GM12878 (cell line): ENCODE results near the gene GSTP1. TPM values are rescaled to one million over a fixed set of nuclear protein-coding genes. Genes with fewer than 3 reads are reported as not detected.

Experiments
- ATAC-seq: fragments of 200-7000 bp; cut with Tn5 transposase; 3 replicates; pipeline ENCODE4 v1.9.1; 2020; ENCODE audit warnings: mild to moderate bottlenecking, moderate library complexity
- BruUV-seq: library from RNA; stranded (reverse); fragments of 400-500 nt; replicated peaks from 2 replicates; lab custom pipeline; 2021; lab: Mats Ljungman, UMichigan
- CTCF ChIA-PET: fragments of 300-600 bp; sonication (Branson Sonifier 250); formaldehyde crosslinking; extraction: SDS; loops from one replicate; lab custom pipeline; 2021; ENCODE audit warnings: inconsistent platforms; lab: Yijun Ruan, JAX
- POLR2A ChIA-PET: fragments of 350-600 bp; formaldehyde crosslinking; extraction: SDS; loops from one replicate; lab custom pipeline; 2021; ENCODE audit warnings: inconsistent platforms; lab: Charles Lee
- RAD21 ChIA-PET: fragments of 300-600 bp; sonication (Branson Sonifier 250); formaldehyde crosslinking; loops from one replicate; lab custom pipeline; 2023; ENCODE audit warnings: antibody characterized with exemption; ENCODE audit not compliant: unreplicated experiment; lab: Charles Lee
- SMC1A ChIA-PET: fragments of 300-600 bp; sonication (Branson Sonifier 250); formaldehyde crosslinking; loops from one replicate; lab custom pipeline; 2023; ENCODE audit not compliant: unreplicated experiment, uncharacterized antibody; lab: Charles Lee
- DNase-seq: peaks from one replicate; pipeline ENCODE4 v3.0.0-alpha.2; 2011; ENCODE audit warnings: low read depth, low spot score
- FAIRE-seq: peaks from 3 replicates; lab custom pipeline; 2011; peaks lifted over from hg19 to GRCh38; lab: Jason Lieb, UNC
- H2AFZ ChIP-seq: 2 replicates; pipeline ENCODE4 v1.6.0; 2011; ENCODE audit warnings: low read depth, low read length, control low read depth; ENCODE audit not compliant: control insufficient read depth
- H3K27ac ChIP-seq: 2 replicates; pipeline ENCODE4 v1.5.1; 2011; ENCODE audit warnings: control low read depth; ENCODE audit not compliant: control insufficient read depth, insufficient read depth
- H3K27me3 ChIP-seq, 2 experiments: replicated peaks in 1 of 2; 2 replicates each; pipeline versions ENCODE4 v1.6.0 to v1.6.1; 2011; ENCODE audit warnings: low read length in 1 of 2; ENCODE audit not compliant: control insufficient read depth in 2 of 2, insufficient read depth in 2 of 2
- H3K36me3 ChIP-seq, 2 experiments: 2 replicates each; pipeline ENCODE4 v1.5.1; 2011; ENCODE audit warnings: low read length in 1 of 2; ENCODE audit not compliant: control insufficient read depth in 2 of 2, insufficient read depth in 2 of 2
- H3K4me1 ChIP-seq: 2 replicates; pipeline ENCODE4 v1.6.1; 2011; ENCODE audit warnings: mild to moderate bottlenecking, low read length, moderate library complexity, mixed read lengths; ENCODE audit not compliant: control insufficient read depth, insufficient read depth
- H3K4me2 ChIP-seq: 2 replicates; pipeline ENCODE4 v1.6.0; 2011; ENCODE audit warnings: control low read depth; ENCODE audit not compliant: control insufficient read depth, insufficient read depth
- H3K4me3 ChIP-seq: fragments of 200-600 bp; sonication (generic); 2 replicates; pipeline ENCODE4 v1.5.1; 2016
- H3K79me2 ChIP-seq: 2 replicates; pipeline ENCODE4 v1.6.0; 2011; ENCODE audit warnings: low read length; ENCODE audit not compliant: control insufficient read depth, insufficient read depth
- H3K9ac ChIP-seq: 2 replicates; pipeline ENCODE4 v1.8.0; 2011; ENCODE audit warnings: low read length, control low read depth, mixed read lengths; ENCODE audit not compliant: control insufficient read depth, insufficient read depth
- H3K9me3 ChIP-seq: replicated peaks from 3 replicates; pipeline ENCODE4 v1.5.1; 2011; ENCODE audit warnings: mild to moderate bottlenecking, low read length; ENCODE audit not compliant: control insufficient read depth, insufficient read depth
- H4K20me1 ChIP-seq: 2 replicates; pipeline ENCODE4 v1.6.0; 2011; ENCODE audit not compliant: control insufficient read depth, insufficient read depth
- CREM ChIP-seq: IDR thresholded peaks from 2 replicates; pipeline ENCODE4 v1.6.1; 2014; ENCODE audit warnings: antibody characterized with exemption, low read depth
- EZH2 ChIP-seq: IDR thresholded peaks from 2 replicates; pipeline ENCODE4 v1.6.1; 2012; ENCODE audit warnings: low read depth, mild to moderate bottlenecking, control low read depth, inconsistent platforms, low read length, borderline replicate concordance; ENCODE audit not compliant: control insufficient read depth
- HDGF ChIP-seq: fragments of 450-650 bp; IDR thresholded peaks from 2 replicates; pipeline ENCODE4 v1.6.1; 2016; ENCODE audit warnings: antibody characterized with exemption
- JUNB ChIP-seq: IDR thresholded peaks from 2 replicates; pipeline ENCODE4 v1.6.1; 2016; ENCODE audit warnings: antibody characterized with exemption, mild to moderate bottlenecking
- NBN ChIP-seq: fragments of 450-650 bp; IDR thresholded peaks from 2 replicates; pipeline ENCODE4 v1.6.1; 2016
- NFXL1 ChIP-seq: fragments of 450-650 bp; IDR thresholded peaks from 2 replicates; pipeline ENCODE4 v1.6.1; 2017; ENCODE audit warnings: antibody characterized with exemption, mild to moderate bottlenecking, borderline replicate concordance
- POLR2A ChIP-seq: IDR thresholded peaks from 2 replicates; pipeline ENCODE4 v1.6.1; 2011; ENCODE audit warnings: low read depth, mild to moderate bottlenecking, low read length
- RBBP5 ChIP-seq: fragments of 200-600 bp; sonication (generic); conservative IDR thresholded peaks from 2 replicates; pipeline ENCODE4 v1.6.1; 2016
- WGBS: methylation state at CpG from one replicate; pipeline ENCODE4 v1.1.6; 2016; ENCODE audit warnings: low lambda C conversion rate; ENCODE audit not compliant: insufficient replicate concordance, insufficient coverage; ENCODE audit errors: missing lambda C conversion rate; 5-methylcytosine and 5-hydroxymethylcytosine counted together
- in situ Hi-C: fragments of 300-500 bp; cut with MboI; formaldehyde crosslinking; loops from 9 replicates; pipeline ENCODE4 v1.14.3; 2018; ENCODE audit warnings: mixed read lengths
- intact Hi-C: fragments of 100-400 bp; cut with micrococcal nuclease; formaldehyde crosslinking; loops from one replicate; pipeline ENCODE4 v1.14.2; 2022; ENCODE audit not compliant: unreplicated experiment
- polyA plus RNA-seq, 11 experiments: library from polyadenylated mRNA; depleted of rRNA in 4 of 11; unstranded in 6 of 11; stranded (reverse) in 5 of 11; fragments of >200 nt; fragmentation: Nextera tagmentation in 4 of 11; fragmentation: Illumina TruSeq in 1 of 11; extraction: Ambion mirVana in 4 of 11; extraction: Trizol in 1 of 11; gene quantifications; 1 replicate in 1 of 11; 2 replicates in 10 of 11; pipeline versions ENCODE4 v1.2.1 to v1.2.3, GENCODE V29; 2011 to 2016; ENCODE audit warnings: inconsistent platforms in 2 of 11, missing spikeins in 2 of 11, low read depth in 1 of 11
- total RNA-seq, 4 experiments: library from RNA; depleted of rRNA in 3 of 4; stranded (reverse); fragments of >200 nt in 3 of 4; fragmentation: Illumina TruSeq in 1 of 4; extraction: Trizol in 1 of 4; gene quantifications; 2 replicates each; pipeline versions ENCODE4 v1.2.1 to v1.2.3, GENCODE V29; 2013 to 2021
- TF ChIP-seq, protein P1 (sequence below): IDR thresholded peaks from 2 replicates; pipeline ENCODE4 v1.6.1; 2012; ENCODE audit warnings: low read depth, low read length, improper control_type of control experiment
- TF ChIP-seq, protein P2 (sequence below): IDR thresholded peaks from 2 replicates; pipeline ENCODE4 v1.6.1; 2011; ENCODE audit warnings: mild to moderate bottlenecking, low read depth, low read length, moderate library complexity; ENCODE audit not compliant: insufficient replicate concordance

GSTP1 gene
- total and polyA plus RNA-seq, 10 of the 15 experiments (the other 5 are each of a cell fraction or from before 2014, with no cell fraction given), result 469 to 1,788 (median 955) TPM

DNA sequence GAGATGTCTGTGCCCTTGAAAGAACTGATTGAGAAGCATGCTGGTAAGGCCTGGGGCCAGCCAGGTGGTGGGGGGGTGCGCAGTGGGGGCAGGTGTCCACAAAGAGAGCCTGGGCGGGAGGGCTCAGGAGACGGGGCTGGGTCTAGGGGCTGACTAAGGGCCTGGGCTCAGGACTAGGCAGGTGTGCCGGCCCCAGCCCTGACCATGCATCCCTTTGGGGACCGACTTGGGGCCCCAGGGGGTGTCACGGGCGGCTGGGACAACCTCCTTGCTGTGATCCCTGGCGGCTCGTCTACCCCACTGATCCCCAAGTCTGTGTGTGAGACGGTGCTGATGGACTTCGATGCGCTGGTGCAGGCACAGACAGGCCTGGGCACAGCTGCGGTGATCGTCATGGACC is 27.6 kb downstream of the GSTP1 start (continued):
- TF ChIP-seq NFXL1, result no peak
- no peak for TF ChIP-seq EZH2
- TF ChIP-seq, protein P1, sequence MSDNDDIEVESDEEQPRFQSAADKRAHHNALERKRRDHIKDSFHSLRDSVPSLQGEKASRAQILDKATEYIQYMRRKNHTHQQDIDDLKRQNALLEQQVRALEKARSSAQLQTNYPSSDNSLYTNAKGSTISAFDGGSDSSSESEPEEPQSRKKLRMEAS, result no peak
- TF ChIP-seq RBBP5, result no peak
- TF ChIP-seq, protein P2, sequence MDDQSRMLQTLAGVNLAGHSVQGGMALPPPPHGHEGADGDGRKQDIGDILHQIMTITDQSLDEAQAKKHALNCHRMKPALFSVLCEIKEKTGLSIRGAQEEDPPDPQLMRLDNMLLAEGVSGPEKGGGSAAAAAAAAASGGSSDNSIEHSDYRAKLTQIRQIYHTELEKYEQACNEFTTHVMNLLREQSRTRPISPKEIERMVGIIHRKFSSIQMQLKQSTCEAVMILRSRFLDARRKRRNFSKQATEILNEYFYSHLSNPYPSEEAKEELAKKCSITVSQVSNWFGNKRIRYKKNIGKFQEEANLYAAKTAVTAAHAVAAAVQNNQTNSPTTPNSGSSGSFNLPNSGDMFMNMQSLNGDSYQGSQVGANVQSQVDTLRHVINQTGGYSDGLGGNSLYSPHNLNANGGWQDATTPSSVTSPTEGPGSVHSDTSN, result no peak
- TF ChIP-seq JUNB, result no peak
- no peak for TF ChIP-seq NBN
- TF ChIP-seq CREM, result no peak

DNA sequence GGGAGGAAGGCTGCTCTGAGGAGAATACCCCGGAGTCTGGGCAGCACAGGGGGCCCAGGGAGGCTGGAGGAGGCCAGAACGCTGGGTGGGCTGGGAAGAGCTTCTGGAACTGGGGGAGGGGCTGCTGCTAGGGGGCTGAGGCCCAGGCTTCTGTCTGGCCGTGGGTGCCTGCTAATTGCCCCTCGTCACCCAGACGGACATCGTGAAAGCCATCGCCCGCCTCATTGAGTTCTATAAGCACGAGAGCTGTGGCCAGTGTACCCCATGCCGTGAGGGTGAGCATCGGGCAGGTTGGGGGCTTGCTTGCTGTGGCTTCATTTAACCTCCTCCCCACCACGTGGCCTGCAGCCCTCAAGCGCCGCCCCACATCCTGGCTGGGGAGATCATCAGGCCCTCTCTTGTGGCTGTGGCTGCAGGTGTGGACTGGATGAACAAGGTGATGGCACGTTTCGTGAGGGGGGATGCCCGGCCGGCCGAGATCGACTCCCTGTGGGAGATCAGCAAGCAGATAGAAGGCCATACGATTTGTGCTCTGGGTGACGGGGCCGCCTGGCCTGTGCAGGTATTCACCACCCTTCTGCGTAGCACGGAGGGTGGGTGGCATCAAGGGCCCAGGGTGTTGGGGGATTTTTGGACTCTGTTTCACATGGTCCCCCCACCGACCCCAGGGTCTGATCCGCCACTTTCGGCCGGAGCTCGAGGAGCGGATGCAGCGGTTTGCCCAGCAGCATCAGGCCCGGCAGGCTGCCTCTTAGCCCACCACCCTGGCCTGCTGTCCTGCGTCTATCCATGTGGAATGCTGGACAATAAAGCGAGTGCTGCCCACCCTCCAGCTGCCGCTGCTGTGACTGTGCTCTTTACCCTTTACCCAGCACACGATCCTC is 28.3 kb downstream of the GSTP1 start:
- Histone ChIP-seq H3K36me3 (peaks cover 11 to 22% of the 10 kb centered on the region in 2 experiments; a peak in 3 of 4 replicates), H2AFZ (no peak overlapping the region), H3K27ac (no peak overlapping the region), H3K79me2 (peaks cover 14% of the 10 kb centered on the region), H3K27me3 (no peaks in the 10 kb centered on the region), H4K20me1 (no peaks in the 10 kb centered on the region), H3K4me1 (peaks cover 34% of the 10 kb centered on the region), H3K4me2 (no peak overlapping the region), H3K4me3 (no peak overlapping the region), H3K9ac (no peak overlapping the region), H3K9me3 (no peaks in the 10 kb centered on the region)
- BruUV-seq, result no TSS peak
- ATAC-seq (no peak), DNase-seq (no peak), FAIRE-seq (no peak)
- in situ Hi-C loops (no loop called here), intact Hi-C loops (loop anchor here (5.0 kb wide), 1 partner anchor 40 kb away; no protein-coding TSS in a partner anchor)
- RAD21 ChIA-PET, result interaction anchor here (2.8 kb wide), 1 partner anchor 29 kb away, joined by 21 read pairs; the partner anchor contains the start of gene GSTP1
- TF ChIP-seq POLR2A (peak; percentile 41), HDGF (no peak)
- 97% methylated on average over 37 of the region's 37 CpGs for WGBS
- POLR2A ChIA-PET, result no interaction called here
- CTCF ChIA-PET, result interaction anchor here (4.7 to 6.0 kb wide), 2 partner anchors 16 to 27 kb away, joined by 54 to 71 read pairs; partner anchors contain the start of genes GSTP1 and NUDT8
- SMC1A ChIA-PET, result interaction anchor here (0.9 kb wide), 1 partner anchor 30 kb away, joined by 3 read pairs; no protein-coding TSS in a partner anchor
